SU-DHL-6 (cell line): ENCODE data around the gene INHBA.

Experiments used
- EZH2phosphoT487 ChIP-seq: fragments of 200-600 bp; sonication (generic), shearing (Covaris generic); conservative IDR thresholded peaks from 2 replicates; pipeline ENCODE4 v1.6.1; 2018; ENCODE audit warnings: mild to moderate bottlenecking, antibody characterized with exemption, low read length, moderate library complexity, mixed read lengths
- TF ChIP-seq, protein P1 (sequence below): fragments of 200-600 bp; sonication (generic); IDR thresholded peaks from one replicate; pipeline ENCODE4 v1.5.1; 2017; ENCODE audit warnings: antibody characterized with exemption, mild to moderate bottlenecking, low read length, moderate library complexity; ENCODE audit not compliant: insufficient read depth, poor library complexity, severe bottlenecking

DNA sequence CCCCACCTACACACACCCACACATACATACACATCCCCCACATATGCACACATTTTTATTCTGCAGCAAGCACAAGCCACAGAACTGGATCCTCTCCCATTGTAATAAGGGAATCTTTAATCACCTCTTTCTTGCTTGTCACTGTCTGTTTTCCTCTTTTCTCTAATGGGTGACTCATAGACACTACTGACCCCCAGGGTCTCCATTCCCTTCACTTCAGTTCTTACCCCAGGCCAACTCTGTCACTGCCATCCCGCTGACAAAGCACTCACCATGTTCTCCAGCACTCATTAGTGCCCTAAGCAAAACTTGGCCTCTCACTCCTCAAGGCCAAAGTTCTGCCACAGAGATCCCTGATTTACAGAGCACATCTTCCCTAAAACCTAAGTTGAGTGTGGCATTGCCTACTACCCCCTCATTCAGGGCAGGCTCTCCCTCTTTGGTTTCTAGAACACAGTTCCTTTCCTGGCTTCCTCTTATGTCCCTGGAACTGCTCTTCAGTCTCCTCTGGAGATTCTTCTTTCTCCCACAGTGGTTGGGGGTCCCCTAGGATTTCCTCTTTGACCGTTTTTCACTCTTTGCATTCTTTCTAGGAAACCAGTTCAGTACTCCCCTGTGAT is 39.6 kb upstream of the INHBA start:
- TF ChIP-seq, protein P1, sequence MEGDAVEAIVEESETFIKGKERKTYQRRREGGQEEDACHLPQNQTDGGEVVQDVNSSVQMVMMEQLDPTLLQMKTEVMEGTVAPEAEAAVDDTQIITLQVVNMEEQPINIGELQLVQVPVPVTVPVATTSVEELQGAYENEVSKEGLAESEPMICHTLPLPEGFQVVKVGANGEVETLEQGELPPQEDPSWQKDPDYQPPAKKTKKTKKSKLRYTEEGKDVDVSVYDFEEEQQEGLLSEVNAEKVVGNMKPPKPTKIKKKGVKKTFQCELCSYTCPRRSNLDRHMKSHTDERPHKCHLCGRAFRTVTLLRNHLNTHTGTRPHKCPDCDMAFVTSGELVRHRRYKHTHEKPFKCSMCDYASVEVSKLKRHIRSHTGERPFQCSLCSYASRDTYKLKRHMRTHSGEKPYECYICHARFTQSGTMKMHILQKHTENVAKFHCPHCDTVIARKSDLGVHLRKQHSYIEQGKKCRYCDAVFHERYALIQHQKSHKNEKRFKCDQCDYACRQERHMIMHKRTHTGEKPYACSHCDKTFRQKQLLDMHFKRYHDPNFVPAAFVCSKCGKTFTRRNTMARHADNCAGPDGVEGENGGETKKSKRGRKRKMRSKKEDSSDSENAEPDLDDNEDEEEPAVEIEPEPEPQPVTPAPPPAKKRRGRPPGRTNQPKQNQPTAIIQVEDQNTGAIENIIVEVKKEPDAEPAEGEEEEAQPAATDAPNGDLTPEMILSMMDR: no peak
- no peak for TF ChIP-seq EZH2phosphoT487
